Measurements from ENCODE around the gene CLEC20A.
A peak's percentile ranks its signal among the peaks of the same experiment; 100 is the strongest.

CLEC20A gene

DNA sequence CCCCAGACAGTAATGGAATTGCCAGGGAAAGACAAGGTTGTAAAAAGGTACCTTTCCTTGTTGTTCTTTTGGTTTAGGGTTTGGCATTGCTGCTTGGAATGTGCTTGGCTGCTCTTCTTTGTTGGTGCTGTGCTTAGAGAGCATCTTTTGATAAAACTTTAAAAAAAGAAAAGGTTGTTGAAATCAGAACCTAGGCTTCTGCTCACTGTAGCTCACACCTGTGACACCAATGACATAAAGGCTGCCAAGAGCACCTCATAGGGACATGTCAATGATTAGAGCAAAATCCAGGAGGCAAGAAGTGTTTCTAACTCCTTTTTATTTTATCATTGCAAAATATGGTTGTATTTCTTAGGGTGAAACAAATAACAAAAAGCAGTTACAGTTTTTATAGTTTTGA, 28.9 kb downstream of the CLEC20A start:
- no peak for DNase-seq

DNA sequence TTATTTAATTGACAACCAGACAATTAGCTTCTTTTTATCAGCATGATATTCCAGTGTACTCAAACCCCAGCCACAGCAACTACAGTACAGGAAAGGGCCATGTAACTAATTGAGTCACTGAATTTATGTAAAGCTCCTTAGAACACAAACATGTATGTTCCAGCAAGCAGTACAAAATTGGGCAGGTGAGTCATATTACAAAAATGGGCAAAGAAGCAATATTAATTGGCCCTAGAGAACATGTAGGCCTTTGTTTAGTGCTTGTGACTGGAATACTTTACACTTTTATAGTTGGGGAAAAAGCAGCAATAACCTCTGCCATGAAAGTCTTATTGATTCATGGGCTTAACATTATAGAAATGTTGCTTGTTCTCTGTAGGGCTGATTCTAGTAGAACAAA, 31.8 kb downstream of the CLEC20A start:
- DNase-seq, result no peak

DNA sequence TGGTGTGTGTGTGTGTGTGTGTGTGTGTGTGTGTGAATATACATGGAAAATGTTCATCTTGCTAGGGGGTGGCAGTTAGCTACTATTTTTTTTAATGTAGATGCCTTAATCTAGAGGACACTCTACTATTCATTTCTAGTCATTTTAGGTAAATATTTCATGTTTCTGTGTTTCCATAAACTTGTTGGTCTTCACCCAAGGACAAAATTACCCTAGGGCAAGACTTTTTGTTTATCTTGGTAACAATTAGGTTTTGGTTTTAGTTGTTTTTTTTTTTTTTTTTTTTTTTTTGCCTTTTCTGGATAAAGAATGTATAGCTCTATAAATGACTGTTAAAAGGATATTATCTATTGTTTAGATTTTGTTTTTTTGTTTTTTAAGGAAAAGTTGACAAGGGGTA, 32.2 kb downstream of the CLEC20A start:
- no peak for DNase-seq

DNA sequence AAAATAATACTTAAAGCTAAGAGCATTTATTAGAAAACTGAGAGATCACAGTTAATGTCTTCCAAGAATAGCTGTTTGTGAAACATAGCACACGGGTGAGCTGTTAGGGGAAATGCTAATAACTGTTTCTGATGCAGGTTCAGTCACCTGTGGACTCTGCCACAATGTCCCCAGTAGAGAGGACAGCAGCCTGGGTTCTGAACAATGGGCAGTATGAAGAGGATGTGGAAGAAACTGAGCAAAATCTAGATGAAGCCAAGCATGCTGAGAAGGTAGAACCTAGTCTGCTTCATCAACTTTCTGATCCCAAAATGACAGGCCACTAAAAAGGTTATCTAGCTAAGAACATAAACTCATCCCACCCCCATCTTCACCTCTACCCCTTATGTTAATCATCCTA, 32.6 kb downstream of the CLEC20A start:
- DNase-seq, result no peak

DNA sequence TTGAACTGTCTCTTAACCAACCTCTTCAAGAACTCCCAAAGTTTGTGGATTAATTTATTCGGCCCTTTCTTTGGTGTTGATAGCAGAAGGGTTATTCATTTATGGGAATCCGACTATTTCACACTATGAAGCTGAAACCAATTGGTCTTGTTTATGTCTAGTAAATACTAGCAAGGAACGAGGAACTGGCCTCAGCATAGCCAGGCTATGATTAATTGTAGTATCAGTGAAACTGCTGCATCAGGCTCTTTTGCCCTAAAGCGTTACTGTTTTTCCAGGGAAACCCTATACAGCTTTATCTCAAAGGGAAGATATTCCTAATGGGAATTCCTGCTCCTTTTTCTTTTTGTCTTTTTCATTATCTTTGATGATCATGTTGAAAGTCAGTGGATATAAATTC, 35.1 kb downstream of the CLEC20A start:
- no peak for DNase-seq

DNA sequence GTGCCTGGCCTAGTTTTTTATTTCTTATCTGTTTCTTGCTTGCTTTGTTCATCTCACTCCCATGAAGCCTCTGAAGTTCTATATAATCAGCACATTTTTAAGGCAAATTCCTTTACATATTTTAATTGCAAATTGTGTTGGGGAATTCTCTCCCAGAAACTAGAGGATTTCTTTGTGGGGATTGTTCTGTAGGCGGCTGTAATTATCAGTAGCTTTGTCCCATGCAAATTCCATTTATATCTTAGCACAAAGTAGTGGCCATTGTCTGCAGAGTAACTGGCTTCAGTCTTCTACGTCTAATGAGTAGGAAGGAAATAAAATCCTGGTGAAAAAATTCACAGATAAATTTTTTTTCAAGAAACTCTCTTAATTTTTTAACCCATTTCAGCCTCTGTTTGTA, 35.7 kb downstream of the CLEC20A start:
- DNase-seq, result no peak

DNA sequence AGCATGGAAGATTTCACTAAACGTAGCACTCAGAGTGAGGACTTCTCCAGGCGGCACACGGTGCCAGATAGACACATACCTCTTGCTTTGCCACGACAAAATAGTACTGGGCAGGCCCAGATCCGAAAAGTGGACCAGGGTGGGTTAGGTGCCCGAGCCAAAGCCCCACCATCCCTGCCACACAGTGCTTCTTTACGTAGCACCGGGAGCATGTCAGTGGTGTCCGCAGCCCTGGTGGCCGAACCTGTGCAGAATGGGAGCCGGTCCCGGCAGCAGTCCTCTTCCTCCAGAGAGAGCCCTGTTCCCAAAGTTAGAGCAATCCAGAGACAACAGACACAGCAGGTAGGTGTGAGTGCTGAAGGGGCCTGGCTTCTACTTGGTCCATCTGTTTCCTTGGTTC, 38.6 kb downstream of the CLEC20A start:
- no peak for DNase-seq

DNA sequence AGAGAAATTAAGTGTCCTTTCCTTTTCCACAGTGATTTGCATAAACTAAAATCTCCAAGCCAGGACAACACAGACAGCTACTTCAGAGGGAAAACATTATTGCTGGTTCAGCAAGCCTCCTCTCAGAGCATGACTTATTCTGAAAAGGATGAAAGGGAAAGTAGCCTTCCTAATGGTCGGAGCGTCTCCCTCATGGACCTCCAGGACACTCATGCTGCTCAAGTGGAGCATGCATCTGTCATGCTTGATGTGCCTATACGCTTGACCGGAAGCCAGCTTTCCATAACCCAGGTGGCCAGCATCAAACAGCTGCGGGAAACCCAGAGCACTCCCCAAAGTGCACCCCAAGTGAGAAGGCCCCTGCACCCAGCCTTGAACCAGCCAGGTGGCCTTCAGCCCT, 39.1 kb downstream of the CLEC20A start:
- DNase-seq, result peak; percentile 3

DNA sequence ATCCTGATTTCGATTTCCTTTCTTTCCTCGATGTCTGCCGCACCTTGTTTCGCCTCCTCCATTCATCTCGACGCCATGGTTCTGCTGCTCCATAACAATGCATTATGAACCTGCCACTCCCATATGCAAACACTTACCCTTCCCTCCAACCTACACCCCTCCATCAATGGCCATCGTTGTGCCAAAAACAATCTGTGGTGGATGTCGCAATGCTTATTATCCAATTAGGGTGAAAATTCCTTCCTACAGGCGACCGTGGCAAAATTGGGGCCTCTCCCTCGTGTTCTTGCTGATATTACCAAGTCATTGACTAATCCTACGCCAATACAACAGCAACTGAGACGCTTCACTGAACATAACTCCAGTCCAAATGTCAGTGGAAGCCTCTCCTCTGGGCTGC, 40.3 kb downstream of the CLEC20A start:
- no peak for DNase-seq

DNA sequence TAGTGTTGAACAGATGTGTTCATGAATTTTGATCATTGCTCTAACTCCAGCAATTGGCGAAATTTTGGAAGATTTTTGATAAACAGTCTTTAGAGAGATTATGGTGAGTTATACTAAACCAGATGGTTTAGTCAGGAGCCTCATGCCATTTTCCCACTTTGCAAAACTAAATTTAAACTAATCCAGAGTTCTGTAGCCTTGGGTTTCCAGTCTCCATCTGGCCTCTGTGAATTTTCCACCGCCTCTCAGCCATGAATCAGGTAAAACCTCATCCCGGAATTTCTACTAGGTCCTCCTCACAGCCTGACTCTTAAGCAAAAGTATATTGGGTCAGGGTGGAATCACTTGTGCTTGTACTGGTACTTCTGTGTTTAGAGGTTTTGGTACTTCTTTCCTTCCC, 44.8 kb downstream of the CLEC20A start:
- DNase-seq, result no peak

DNA sequence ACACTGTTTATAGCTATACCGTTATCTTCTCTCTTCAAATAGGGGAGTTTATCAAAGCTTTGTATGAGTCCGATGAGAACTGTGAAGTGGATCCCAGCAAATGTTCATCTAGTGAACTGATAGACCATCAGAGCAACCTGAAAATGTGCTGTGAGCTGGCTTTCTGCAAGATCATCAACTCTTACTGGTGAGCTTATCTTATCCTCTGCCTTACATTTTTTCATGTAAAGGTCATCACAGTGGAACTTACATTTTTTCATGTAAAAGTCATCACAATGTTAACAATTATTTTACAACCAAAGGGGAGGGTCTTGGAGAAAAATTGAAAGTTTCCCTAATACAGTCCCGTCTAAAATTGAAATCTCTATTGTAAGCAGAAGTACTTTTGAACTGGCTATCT, 45.2 kb downstream of the CLEC20A start:
- no peak for DNase-seq

DNA sequence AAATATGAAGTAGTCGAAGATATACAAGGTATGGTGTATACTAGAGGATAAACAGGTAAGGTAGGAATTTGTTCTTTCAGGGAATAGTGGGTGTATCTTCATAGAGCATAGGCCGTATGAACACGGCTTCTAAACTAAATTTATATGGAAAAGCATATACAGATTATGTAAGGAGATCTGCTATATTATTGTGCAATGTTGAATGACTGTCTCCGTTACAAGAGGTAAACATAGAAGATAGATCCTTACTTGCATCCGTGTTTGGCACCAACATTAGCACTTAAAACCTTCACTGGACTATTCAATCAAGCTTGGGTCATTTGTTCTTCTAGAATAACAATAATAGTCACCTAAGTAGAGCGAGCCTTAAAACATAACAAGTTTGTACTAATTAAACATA, 45.9 kb downstream of the CLEC20A start:
- no peak for DNase-seq

DNA sequence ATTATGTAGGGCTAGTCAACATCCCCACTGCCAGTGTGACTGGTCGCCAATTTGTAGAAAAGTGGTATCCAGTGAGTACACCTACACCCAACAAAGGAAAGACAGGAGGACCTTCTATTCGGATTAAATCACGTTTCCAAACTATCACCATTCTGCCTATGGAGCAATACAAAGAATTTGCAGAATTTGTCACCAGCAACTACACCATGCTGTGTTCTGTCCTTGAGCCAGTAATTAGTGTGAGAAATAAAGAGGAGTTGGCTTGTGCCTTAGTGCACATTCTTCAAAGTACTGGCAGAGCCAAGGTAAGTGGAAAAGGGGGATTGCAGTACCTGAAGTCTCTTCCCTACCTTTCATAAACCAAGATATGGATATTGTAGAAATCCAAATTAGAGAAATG, 53.8 kb downstream of the CLEC20A start:
- DNase-seq, result no peak

DNA sequence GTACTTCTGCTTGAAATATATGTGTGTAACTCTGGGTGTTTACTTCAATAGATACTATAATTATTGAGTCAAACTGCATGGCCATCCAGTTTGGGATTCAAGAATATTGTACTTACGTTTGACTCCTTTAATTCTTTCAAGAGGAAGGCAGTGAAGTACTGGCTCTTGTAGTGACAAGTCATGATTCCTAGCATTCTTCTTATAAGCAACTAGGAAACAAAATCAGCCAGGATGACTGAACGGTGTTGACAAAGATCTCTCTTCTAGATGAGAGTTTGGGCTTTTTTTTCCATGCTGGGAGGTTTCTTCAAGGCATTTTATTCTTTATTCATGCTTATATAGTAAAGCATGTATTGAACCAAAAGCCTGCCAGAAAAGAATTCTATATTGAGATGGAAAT, 58.3 kb downstream of the CLEC20A start:
- DNase-seq, result no peak

DNA sequence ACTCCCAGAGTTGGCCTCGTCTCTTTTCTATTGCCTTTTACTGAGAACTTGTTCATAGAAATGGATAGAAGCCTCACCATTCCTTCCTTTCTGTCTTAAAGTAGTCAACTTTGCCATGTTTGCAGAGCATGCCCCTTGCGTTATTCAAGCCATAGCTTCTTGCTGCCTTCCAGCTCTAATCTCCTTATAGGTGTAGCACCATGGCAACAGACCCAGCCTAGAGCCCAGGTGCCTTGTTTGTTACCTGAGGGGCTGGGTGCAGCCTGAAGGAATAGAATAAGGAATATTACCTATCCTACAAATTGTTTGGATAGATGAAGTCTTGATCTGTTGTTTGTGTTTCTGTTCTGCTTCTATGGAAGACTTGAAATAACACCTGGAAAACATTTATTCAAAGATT, 59.9 kb downstream of the CLEC20A start:
- no peak for DNase-seq

DNA sequence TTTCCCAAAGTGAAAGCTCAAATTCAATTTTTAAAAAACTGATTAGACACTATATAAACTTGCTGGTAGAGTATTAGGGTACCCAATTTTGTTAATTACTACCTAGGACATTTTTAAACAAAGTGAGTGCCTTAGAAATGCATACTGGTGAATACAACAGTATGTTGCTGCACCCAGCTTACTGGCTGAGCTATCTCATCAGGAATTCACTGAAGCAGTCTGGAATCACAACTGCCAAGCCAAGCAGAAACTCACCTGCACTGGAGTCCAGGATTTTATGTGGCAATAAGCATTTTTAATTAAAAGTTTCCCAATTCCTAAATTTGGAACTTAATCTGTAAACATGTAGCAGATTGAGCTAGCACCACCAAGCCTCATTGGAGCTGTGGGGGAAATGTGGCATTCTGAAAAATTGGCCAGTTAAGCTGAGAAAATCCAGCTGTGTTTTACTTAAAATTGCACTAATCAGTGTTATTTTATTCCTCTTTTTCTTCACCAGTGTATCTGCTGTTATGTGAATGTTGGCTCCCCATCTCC, 61.8 kb downstream of the CLEC20A start:
- no peak for DNase-seq

DNA sequence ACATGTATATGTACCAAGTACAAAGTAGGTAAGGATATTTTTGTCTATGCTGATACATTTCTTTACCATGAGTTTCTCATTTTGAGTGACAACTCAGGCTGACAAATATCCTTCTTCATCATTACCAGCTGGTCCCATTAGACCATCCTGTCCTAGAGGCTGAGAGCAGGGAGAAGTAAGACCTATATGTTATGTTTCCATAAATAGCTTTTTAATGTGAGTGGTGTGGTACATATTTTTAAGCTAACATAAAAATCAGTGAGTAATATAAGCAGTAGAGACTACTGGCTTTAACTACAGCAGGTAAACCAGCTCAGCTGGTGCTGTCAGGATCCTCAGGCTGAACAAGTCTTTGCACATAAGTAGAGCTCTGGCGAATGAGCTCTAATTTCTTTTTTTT, 62.4 kb downstream of the CLEC20A start:
- DNase-seq, result no peak

Data from NCI-H510A (cell line).